Lower leg skin (tissue), 3 donors: Measurements from ENCODE around the gene MYO1B.

Source experiments
- CTCF ChIP-seq, 3 donors: fragments of 450-650 bp; IDR thresholded peaks; one replicate each; pipeline ENCODE4 v1.5.1; 2016; ENCODE audit warnings: antibody characterized with exemption in 3 of 3, mild to moderate bottlenecking in 3 of 3, moderate library complexity in 2 of 3
- POLR2A ChIP-seq, 2 donors: fragments of 450-650 bp; IDR thresholded peaks; one replicate each; pipeline ENCODE4 v1.6.1; 2016 to 2017; ENCODE audit warnings: antibody characterized with exemption in 2 of 2, mild to moderate bottlenecking in 1 of 2, moderate library complexity in 1 of 2

GRCh38 chr2:191436368-191437055, 191.3 kb downstream of the MYO1B start:
- TF ChIP-seq CTCF (IDR thresholded peaks at IDR 0.05) (no peak), POLR2A (IDR thresholded peaks at IDR 0.05) (no peak)
